Esophagus muscularis mucosa (tissue), 4 donors: ENCODE results near the gene NPTX1. TPM values are rescaled to one million over a fixed set of nuclear protein-coding genes. Genes with fewer than 3 reads are reported as not detected.

Experiments used
- DNase-seq: peaks from one replicate; pipeline ENCODE4 v3.0.0-alpha.2; 2017; ENCODE audit errors: extremely low spot score
- H3K27ac ChIP-seq, 4 donors: fragments of 200-600 bp; sonication (generic); replicated peaks in 1 of 4; 1 replicate in 3 of 4; 2 replicates in 1 of 4; pipeline ENCODE4 v1.5.1; 2016 to 2019; ENCODE audit warnings: mild to moderate bottlenecking in 1 of 4
- H3K27me3 ChIP-seq, 4 donors: fragments of 200-600 bp; sonication (generic); one replicate each; pipeline versions ENCODE4 v1.5.1 to v1.6.0; 2016 to 2019
- H3K36me3 ChIP-seq, 4 donors: fragments of 200-600 bp; sonication (generic); one replicate each; pipeline ENCODE4 v1.5.1; 2016 to 2019
- H3K4me1 ChIP-seq, 4 donors: fragments of 200-600 bp; sonication (generic); one replicate each; pipeline ENCODE4 v1.5.1; 2016 to 2019
- H3K4me3 ChIP-seq, 4 donors: fragments of 200-600 bp; sonication (generic); 1 replicate in 2 of 4; 2 replicates in 2 of 4; pipeline ENCODE4 v1.5.1; 2016 to 2019; ENCODE audit warnings: mild to moderate bottlenecking in 4 of 4, moderate library complexity in 1 of 4
- H3K9me3 ChIP-seq, 4 donors: fragments of 200-600 bp; sonication (generic); 1 replicate in 3 of 4; 2 replicates in 1 of 4; pipeline ENCODE4 v1.5.1; 2016 to 2019
- CTCF ChIP-seq, 3 experiments: fragments of 200-600 bp in 2 of 3; fragments of 450-650 bp in 1 of 3; sonication (generic) in 2 of 3; IDR thresholded peaks; one replicate each; pipeline ENCODE4 v1.5.1; 2017 to 2019; ENCODE audit warnings: antibody characterized with exemption in 3 of 3, mild to moderate bottlenecking in 2 of 3, moderate library complexity in 1 of 3
- EP300 ChIP-seq: sonication (generic); formaldehyde crosslinking; IDR thresholded peaks from one replicate; pipeline ENCODE4 v1.6.1; 2017; ENCODE audit warnings: antibody characterized with exemption
- POLR2A ChIP-seq: fragments of 450-650 bp; IDR thresholded peaks from one replicate; pipeline ENCODE4 v1.6.1; 2017; ENCODE audit warnings: antibody characterized with exemption, moderate library complexity, mild to moderate bottlenecking, low read depth
- POLR2AphosphoS5 ChIP-seq, 2 donors: sonication (generic); formaldehyde crosslinking; IDR thresholded peaks; one replicate each; pipeline ENCODE4 v1.6.1; 2017; ENCODE audit warnings: antibody characterized with exemption in 2 of 2
- WGBS: methylation state at CpG from one replicate; pipeline ENCODE4 v1.1.5; 2018; 5-methylcytosine and 5-hydroxymethylcytosine counted together
- intact Hi-C: fragments of 100-400 bp; cut with DNase I; formaldehyde crosslinking; loops from one replicate; pipeline ENCODE4 v1.15.1; 2023
- total RNA-seq, 4 donors: library from RNA; depleted of rRNA; stranded (reverse); fragments of >200 nt; gene quantifications; one replicate each; pipeline versions ENCODE4 v1.1.0 to v1.2.1, GENCODE V29; 2016

NPTX1 gene
- total RNA-seq, 4 donors from 2014 or later: 0.42 to 5.5 (median 4.1) TPM

GRCh38 chr17:80433916-80434666 lies 42.3 kb downstream of the NPTX1 start:
- Histone ChIP-seq H3K27ac (no peak overlapping the region), H3K4me3 (no peak overlapping the region), H3K9me3 (no peaks in the 10 kb centered on the region), H3K4me1 (no peaks in the 10 kb centered on the region), H3K36me3 (peaks cover 7 to 36% (median 14%) of the 10 kb centered on the region in 4 donors), H3K27me3 (no peaks in the 10 kb centered on the region)
- TF ChIP-seq POLR2A (no peak), CTCF (IDR thresholded peaks at IDR 0.05) (no peak), EP300 (no peak), POLR2AphosphoS5 (IDR thresholded peaks at IDR 0.05) (no peak)
- WGBS: 86% methylated on average over 12 of the region's 12 CpGs
- intact Hi-C loops: no loop called here
- DNase-seq: no peak

GRCh38 chr17:80432961-80433550 lies 43.4 kb downstream of the NPTX1 start:
- TF ChIP-seq CTCF (IDR thresholded peaks at IDR 0.05): no peak
- TF ChIP-seq POLR2AphosphoS5 (IDR thresholded peaks at IDR 0.05): no peak
- no peak for TF ChIP-seq POLR2A
- TF ChIP-seq EP300: no peak
- 94% methylated on average over 5 of the region's 6 CpGs for WGBS
- H3K4me3 ChIP-seq: no peak overlapping the region
- intact Hi-C loops: no loop called here
- peaks cover 7 to 43% (median 21%) of the 10 kb centered on the region in 4 donors for H3K36me3 ChIP-seq
- H3K27ac ChIP-seq: no peak overlapping the region
- H3K4me1 ChIP-seq: no peaks in the 10 kb centered on the region
- H3K27me3 ChIP-seq: no peaks in the 10 kb centered on the region
- no peak for DNase-seq
- H3K9me3 ChIP-seq: no peaks in the 10 kb centered on the region

GRCh38 chr17:80432350-80432955 lies 44.0 kb downstream of the NPTX1 start:
- H3K4me3 ChIP-seq: no peak overlapping the region
- no peaks in the 10 kb centered on the region for H3K27me3 ChIP-seq
- H3K36me3 ChIP-seq: peaks cover 6 to 48% (median 23%) of the 10 kb centered on the region in 4 donors
- 93% methylated on average over 5 of the region's 15 CpGs for WGBS
- no peaks in the 10 kb centered on the region for H3K9me3 ChIP-seq
- peaks cover 0 to 1% (median 0%) of the 10 kb centered on the region in 4 donors for H3K4me1 ChIP-seq
- TF ChIP-seq POLR2A (no peak), POLR2AphosphoS5 (IDR thresholded peaks at IDR 0.05) (no peak), EP300 (no peak), CTCF (IDR thresholded peaks at IDR 0.05) (no peak)
- no peak overlapping the region for H3K27ac ChIP-seq
- no peak for DNase-seq
- intact Hi-C loops: no loop called here

DNA sequence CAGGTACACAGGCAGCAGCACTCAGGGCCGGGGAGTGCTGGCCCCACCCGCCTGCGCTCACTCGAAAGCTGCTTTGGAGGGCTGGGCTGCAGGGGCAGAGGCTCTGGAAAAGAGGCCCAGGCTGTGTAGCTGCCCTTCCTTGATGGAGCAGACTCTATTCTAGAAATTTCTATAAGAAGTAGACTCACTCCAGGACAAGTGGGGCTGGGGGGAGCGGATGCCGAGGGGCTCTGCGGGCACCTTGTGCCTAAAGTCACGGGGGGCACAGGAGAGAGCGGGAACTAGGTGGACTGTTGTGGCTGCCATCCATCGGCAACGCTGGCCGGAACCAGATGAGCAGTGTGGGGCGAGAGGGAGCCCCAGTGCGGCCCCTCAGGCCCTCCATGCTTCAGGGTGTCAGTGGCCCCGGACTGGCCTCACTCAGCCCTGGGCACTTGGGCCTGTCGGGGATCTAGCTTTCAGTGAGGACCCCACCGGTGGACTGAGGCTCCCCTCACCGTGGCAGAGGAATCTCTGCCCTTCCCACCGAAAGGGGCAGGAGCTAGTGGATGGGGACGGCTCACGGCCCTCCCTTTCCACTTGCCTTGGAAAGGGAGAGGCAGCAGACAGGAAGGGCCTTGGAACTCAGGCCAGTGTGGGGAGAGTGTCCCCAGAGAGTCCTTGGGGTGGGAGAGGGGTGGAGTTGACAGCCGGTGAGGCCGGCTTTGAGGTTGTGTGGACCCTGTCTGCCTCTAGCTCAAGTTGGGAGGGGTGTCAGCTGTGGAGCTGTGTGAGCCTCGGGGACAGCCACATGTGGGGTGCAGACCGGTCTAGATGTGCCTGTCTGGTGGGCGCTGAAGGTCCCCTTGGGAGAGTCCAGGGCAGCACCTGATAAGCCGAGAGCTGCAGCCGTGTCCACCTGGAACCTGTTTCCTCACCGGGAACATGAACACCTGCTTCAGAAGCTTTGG lies 44.9 kb downstream of the NPTX1 start:
- H3K36me3 ChIP-seq: peaks cover 3 to 43% (median 23%) of the 10 kb centered on the region in 4 donors
- no peaks in the 10 kb centered on the region for H3K9me3 ChIP-seq
- DNase-seq: no peak
- no peaks in the 10 kb centered on the region for H3K27me3 ChIP-seq
- H3K4me3 ChIP-seq: no peak overlapping the region
- peaks cover 0 to 11% (median 8%) of the 10 kb centered on the region in 4 donors for H3K4me1 ChIP-seq
- intact Hi-C loops: no loop called here
- H3K27ac ChIP-seq: no peak overlapping the region
- TF ChIP-seq POLR2AphosphoS5 (IDR thresholded peaks at IDR 0.05): no peak
- TF ChIP-seq CTCF (IDR thresholded peaks at IDR 0.05): no peak
- no peak for TF ChIP-seq POLR2A
- no peak for TF ChIP-seq EP300
- WGBS: 91% methylated on average over 15 of the region's 29 CpGs
